Cardiac septum (tissue), 1 donor: ENCODE data around the gene GALNS. TPM values are rescaled to one million over a fixed set of nuclear protein-coding genes. Genes with fewer than 3 reads are reported as not detected.

Source experiments
- DNase-seq: peaks from one replicate; pipeline ENCODE4 v3.0.0-alpha.2; 2020; ENCODE audit warnings: low spot score
- intact Hi-C: fragments of 100-400 bp; cut with DNase I; formaldehyde crosslinking; loops from one replicate; pipeline ENCODE4 v1.14.0; 2022
- total RNA-seq: library from RNA; stranded (reverse); fragmentation: NEBNext Ultra II Directional; extraction: Animal tissue kit (Norgen Biotek cat#: 25700); gene quantifications from one replicate; pipeline ENCODE4 v1.2.1, GENCODE V29; 2021
- donor health status: DM: no; HTN: no; CAD: no.

GALNS gene
- total RNA-seq, 1 donor from 2014 or later = 18.0 TPM

GRCh38 chr16:88864521-88864920 lies 7.8 kb upstream of the GALNS start:
- intact Hi-C loops = no loop called here
- DNase-seq = no peak

GRCh38 chr16:88864099-88864498 lies 7.4 kb upstream of the GALNS start:
- intact Hi-C loops = no loop called here
- no peak for DNase-seq

- DNase-seq = no peak
- intact Hi-C loops = no loop called here
Measured at GRCh38 chr16:88863426-88863825, 6.7 kb upstream of the GALNS start.

GRCh38 chr16:88862968-88863367 lies 6.2 kb upstream of the GALNS start:
- intact Hi-C loops = no loop called here
- DNase-seq = no peak

DNA sequence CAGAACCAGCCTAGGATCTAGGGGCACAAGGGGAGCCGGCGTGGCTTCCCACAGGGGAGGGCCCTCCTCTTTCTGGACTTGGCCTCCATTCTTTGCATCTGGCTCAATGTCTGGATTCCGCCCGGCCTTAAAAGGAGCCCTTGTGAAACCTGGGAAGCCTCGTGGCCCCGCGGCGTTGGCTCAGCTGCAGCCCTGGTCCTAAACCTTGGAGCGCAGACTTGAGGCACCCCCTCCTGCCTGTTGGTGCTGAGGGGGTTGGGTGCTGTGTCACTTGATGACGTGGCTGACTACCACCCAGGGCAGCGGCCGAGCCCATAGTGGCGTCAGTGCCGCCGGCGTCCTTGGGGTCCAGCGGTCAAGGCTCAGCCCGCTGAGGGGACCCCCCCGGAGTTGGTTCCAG lies 4.6 kb upstream of the GALNS start:
- intact Hi-C loops = no loop called here
- DNase-seq = no peak

DNA sequence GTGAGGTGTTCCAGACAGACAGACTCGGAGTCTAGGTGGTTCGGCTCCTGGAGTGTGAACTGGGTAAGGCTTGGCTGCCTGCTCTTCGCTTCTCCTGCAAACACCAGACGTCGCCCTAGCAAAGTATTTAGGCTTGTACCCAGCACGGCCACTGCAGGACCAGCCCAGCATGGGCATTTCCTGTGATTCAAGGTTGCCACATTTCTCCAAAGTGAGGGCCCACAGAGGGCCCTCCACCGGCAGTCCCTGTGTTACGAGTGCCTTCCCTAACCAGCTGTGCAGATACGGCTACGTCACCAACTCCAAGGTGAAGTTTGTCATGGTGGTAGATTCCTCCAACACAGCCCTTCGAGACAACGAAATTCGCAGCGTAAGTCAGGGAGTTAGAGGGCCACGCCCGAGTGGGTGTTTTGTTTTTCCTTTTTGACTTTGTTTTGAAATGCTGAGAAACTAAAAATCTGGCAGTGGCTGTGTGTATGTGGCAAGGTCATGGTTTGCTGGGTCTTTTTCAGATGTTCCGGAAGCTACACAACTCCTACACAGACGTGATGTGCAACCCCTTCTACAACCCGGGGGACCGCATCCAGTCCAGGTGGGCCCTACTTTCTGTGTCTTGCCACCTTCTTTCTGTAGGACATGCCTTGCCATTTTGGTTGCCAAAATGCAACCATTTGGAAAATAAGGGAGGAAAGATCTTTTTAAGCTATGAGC lies 2.8 kb upstream of the GALNS start:
- DNase-seq = no peak
- intact Hi-C loops = loop anchor here (10.0 kb wide), 1 partner anchor 235 kb away; the partner anchor contains the start of gene ACSF3

DNA sequence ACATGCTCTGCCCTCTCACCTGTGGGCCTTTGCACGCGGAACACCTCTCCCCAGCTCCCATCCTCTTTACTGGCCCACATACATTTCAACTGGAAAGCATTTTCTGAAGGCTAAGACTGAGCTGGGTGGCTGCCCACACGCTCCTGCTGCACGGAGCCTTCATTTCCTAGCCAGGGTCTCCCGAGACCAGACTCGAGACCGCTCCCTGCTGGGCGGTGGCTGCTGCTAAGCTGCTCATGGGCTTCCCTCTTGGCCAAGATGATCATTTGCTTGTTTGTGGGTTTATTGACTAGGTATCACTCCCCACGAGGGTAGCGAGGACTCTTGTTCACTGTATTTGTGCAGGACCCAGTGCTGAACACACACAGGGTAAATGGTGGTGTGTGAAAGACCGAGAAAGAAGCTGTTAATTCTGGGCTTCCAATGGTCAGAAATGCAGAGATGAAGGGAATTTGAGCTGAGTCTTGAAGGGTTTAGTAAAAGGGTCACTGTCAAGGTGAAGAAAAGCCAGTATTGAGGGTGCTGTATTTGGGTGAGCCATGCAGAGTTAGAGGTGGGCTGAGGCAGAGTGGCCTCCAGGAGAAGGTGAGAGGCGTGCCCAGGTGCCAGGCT lies 1.1 kb upstream of the GALNS start:
- intact Hi-C loops = loop anchor here (2.0 to 10.0 kb wide), 2 partner anchors 45 to 237 kb away; partner anchors contain the start of gene ACSF3
- no peak for DNase-seq

GRCh38 chr16:88856122-88856827 lies 472 bp downstream of the GALNS start:
- intact Hi-C loops = loop anchor here (2.0 to 10.0 kb wide), 2 partner anchors 43 to 239 kb away; partner anchors contain the start of gene ACSF3

GRCh38 chr16:88855736-88856121 lies 1.0 kb downstream of the GALNS start:
- intact Hi-C loops = loop anchor here (2.0 to 10.0 kb wide), 2 partner anchors 43 to 239 kb away; partner anchors contain the start of gene ACSF3
- DNase-seq = no peak

More at GRCh38 chr16:88856122-88856827, 472 bp downstream of the GALNS start:
- no peak for DNase-seq

- intact Hi-C loops = loop anchor here (10.0 kb wide), 1 partner anchor 240 kb away; the partner anchor contains the start of gene ACSF3
- no peak for DNase-seq
Measured at GRCh38 chr16:88855176-88855575, 1.6 kb downstream of the GALNS start.

GRCh38 chr16:88854306-88855111 lies 2.2 kb downstream of the GALNS start:
- DNase-seq = no peak
- intact Hi-C loops = loop anchor here (10.0 kb wide), 1 partner anchor 240 kb away; the partner anchor contains the start of gene ACSF3

GRCh38 chr16:88853325-88853941 lies 3.3 kb downstream of the GALNS start:
- no peak for DNase-seq
- intact Hi-C loops = loop anchor here (10.0 kb wide), 1 partner anchor 241 kb away; the partner anchor contains the start of gene ACSF3

- DNase-seq = no peak
Measured at GRCh38 chr16:88851616-88852015, 5.1 kb downstream of the GALNS start.

DNA sequence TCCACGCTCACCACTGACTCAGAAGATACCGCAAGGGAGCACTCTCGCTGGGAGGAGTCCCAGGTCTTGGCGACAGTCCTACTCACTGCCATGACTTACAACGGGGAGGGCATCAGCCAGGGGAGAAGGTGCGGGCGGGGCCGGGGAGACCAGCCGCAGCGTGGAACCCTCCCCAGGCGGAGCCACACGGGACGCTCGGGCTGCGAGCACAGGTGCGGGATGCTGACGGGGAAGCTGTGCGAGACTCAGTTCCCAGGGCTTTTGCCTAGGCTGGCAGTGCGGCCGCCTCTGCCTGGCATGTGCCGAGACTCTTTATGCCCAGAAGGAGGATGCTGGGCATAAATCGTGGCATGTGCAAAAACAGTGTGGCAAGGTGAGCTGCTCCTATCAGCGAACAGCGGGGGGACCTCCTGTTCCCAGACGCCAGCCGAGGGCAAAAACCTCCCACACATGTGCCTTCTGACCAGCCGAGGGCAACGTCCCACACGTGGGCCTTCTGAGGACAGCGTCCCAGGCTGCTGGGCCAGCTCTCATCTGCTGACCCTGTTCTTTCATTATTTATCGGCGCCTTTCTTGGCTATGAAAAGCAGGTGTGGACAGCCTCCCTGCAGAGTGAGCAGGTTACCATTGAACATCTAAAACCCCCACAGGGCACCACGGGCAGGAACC lies 6.1 kb downstream of the GALNS start:
- DNase-seq = no peak
- intact Hi-C loops = loop anchor here (10.0 kb wide), 1 partner anchor 244 kb away; the partner anchor contains the start of gene ACSF3

More at GRCh38 chr16:88851616-88852015, 5.1 kb downstream of the GALNS start:
- intact Hi-C loops = loop anchor here (10.0 kb wide), 1 partner anchor 243 kb away; the partner anchor contains the start of gene ACSF3

DNA sequence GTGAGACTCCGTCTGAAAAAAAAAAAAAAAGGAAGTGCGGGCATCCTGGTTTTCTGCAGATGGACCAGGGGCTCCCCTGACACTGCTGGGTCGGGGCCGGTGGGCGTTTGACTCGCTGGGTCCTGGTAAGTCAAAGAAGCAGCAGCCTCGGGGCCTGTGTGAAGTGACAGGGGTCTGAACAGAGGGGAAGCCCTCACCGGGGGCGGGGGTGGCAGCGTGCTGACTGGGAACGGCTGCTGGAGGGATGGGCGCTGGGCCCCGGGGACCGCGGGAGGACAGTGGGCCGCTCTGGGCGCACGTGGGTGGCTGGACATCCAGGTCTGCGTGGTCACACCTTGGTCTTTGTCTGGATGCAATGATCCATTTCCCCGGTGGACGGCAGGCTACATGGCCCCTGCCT lies 8.2 kb downstream of the GALNS start:
- intact Hi-C loops = no loop called here
- no peak for DNase-seq

GRCh38 chr16:88847654-88848053 lies 9.1 kb downstream of the GALNS start:
- intact Hi-C loops = no loop called here
- no peak for DNase-seq

DNA sequence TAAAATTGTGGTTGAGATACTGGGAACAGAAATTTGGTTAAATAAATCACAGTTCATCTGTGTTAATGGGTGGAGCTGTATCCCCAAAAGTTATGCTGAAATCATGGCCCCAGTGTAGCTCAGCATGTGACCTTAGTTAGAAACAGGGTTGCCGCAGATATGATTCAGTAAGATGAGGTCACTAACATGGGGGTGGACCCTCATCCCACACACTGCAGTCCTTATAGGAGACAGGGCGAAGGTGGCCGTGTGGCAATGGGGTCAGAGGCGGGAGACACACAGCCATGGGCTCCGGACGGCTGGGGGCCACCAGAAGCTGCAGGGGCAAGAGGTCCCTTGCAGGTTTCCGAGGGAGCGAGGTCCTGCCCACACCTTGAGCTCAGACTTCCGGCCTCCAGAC lies 10.7 kb downstream of the GALNS start:
- DNase-seq = no peak
- intact Hi-C loops = no loop called here

GRCh38 chr16:88844419-88845036 lies 12.2 kb downstream of the GALNS start:
- intact Hi-C loops = no loop called here
- no peak for DNase-seq
